Hindlimb muscle (tissue), 1 donor: ENCODE measurements around the gene GAB2. TPM values are rescaled to one million over a fixed set of nuclear protein-coding genes. Genes with fewer than 3 reads are reported as not detected.
"Not testable (repeated sequence)": the region's sequence is repeated elsewhere in the genome, so short reads cannot be mapped to it uniquely, and the experiment has no call there.

ENCODE experiments used
- DNase-seq: peaks from one replicate; pipeline ENCODE4 v3.0.0-alpha.2; 2013
- polyA plus RNA-seq: library from polyadenylated mRNA; unstranded; fragments of 120-200 nt; gene quantifications from one replicate; pipeline ENCODE4 v1.2.1, GENCODE V29; 2013; ENCODE audit not compliant: insufficient read length

GAB2 gene
- polyA plus RNA-seq, 1 donor: 15.1 TPM

DNA sequence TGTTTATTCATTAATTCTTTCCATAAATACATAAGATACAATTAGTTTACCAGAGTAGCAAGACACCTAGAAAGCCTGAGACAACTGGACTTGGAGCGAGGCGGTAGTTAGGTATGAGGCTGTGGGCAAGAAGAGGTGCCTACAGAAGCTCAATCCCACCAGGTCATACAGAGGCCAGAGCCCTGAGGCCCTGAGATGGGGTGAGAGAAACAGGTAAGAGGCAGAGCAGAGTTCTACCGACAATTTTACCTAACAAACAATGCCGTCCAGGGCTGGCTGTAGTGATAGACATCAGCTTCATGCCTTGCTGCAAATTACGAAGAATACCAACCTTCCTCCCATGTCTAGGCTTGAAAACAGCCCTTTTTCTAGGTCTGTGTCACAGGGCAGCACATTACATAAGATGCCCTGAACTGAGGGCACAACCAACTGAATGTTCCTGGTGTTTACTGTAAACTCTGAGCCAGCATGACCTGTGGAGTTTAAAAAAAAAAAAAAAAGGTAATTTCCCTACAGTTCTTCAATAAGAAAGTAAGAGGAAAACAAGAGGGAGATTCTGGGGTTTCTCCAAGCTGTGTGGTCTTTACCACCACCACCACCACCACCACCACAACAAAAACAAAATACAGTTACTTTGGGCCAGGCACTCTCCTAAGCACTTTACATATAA lies 105.8 kb downstream of the GAB2 start:
- no peak for DNase-seq

DNA sequence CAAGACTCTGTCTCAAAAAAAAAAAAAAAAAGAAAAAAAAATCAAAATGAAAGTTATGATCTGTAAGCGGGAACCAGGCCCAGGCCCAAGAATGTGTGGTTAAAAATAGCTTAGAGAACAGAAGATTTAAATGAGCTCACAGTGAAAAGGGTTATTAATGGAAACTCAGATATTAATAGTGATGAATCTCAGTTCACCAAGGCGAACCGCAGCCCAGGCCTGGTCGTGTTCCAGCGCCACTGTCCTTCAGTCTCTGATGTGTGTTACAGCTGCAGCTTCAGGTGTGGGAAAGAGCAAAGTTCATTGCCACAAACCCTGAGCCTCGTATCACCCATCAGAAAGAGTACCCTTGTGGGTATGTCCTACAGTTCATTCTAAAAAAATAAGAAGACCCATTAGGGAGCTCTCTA lies 107.1 kb downstream of the GAB2 start:
- DNase-seq: peak; percentile 63

DNA sequence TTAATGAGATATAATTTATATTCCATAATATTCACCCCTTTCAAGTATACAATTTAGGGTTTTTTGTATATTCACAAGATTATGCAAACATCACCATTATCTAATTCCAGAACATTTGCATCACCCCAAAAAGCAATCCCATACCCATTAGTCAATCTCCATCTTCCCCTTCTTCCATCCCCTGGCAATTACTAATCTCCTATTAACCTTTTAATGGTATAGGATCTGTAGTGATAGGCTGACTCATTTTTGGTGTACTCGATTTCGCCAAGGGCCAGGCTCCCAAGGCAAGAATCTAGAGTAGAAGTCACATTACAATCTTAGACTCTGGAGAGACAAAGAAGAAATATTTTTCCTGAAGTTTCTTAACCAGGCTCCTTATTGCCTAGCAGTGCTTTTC lies 113.4 kb downstream of the GAB2 start:
- no peak for DNase-seq

DNA sequence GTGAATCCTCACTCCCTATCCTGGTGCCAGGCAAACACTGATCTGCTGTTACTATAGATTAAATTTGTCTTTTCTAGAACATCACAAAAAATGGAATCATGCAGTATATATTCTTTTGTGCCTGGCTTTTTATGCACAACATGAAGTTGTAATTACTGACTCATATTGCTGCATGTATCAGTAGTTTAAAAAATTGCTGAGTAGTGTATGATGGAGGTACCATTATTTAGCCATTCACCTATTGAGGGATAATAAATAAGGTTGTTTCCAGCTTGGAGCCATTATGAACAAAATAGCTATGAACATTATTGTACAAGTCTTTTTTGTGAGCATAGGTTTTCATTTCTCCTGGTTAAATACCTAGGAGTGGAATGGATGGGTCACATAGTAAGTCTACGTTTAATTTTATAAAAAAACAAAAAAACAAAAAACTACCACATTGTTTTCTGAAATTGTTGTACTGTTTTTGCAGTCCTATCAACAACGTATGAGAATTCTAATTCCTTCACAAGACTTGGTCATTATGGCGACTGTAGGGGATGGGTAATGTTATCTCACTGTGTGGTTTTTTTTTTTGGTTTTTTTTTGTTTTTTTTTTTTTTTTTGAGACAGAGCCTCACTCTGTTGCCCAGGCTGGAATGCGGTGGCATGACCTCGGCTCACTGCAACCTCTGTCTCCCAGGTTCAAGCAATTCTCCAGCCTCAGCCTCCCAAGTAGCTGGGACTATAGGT lies 117.3 kb downstream of the GAB2 start:
- DNase-seq: no peak

DNA sequence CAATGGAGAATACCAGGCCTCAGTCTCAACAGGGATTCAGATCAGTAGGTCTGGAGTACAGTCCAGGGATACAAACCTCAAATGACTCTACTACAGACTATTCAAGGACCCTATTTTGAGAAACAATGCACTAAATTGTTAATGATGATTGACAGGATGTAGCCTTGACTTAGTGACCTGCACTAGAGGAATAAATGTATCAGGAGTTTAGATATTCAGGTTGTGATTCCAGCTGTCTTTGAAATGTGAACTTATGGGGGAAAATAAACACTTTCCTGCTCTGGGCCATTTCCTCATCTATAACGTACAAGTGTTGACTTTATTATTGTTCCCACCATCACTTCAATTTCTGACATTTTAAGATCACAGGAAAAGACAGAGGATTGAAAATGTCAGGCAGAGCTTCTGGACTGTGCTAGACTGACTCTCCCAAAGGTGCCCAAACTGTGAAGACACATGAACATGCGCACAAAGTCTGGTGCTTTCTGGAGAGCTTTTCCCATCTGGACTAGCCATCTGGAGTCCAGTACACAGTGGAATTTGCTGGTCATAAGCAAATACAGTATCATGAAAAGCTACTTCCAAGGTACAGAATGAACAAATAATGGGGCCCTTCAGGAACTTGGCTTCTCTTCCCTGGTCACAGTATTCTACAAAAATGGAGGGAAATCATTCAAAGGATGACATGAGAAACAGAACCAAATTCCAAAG lies 118.5 kb downstream of the GAB2 start:
- no peak for DNase-seq

DNA sequence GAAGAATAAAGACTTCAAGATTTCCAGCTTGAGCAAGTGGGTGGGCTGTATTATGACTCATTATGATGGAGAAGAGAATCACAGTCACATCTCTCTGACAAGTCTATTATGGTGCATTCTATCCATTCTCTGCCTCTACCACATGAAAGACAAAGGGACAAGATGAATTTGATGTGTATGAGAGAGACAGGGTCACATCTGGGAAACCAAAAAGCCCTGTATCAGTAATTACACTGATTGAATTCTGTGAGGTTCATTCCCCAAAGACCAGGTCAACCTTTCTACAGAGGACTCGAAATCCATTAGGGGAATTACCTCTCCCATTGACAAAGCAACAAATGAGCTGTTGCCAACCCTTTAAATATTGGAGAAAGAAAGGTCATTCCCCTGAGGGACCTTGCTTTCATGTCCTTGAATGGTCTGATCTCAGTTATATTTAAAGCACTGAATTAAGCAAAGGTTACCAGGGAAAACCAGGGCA lies 119.3 kb downstream of the GAB2 start:
- no peak for DNase-seq

DNA sequence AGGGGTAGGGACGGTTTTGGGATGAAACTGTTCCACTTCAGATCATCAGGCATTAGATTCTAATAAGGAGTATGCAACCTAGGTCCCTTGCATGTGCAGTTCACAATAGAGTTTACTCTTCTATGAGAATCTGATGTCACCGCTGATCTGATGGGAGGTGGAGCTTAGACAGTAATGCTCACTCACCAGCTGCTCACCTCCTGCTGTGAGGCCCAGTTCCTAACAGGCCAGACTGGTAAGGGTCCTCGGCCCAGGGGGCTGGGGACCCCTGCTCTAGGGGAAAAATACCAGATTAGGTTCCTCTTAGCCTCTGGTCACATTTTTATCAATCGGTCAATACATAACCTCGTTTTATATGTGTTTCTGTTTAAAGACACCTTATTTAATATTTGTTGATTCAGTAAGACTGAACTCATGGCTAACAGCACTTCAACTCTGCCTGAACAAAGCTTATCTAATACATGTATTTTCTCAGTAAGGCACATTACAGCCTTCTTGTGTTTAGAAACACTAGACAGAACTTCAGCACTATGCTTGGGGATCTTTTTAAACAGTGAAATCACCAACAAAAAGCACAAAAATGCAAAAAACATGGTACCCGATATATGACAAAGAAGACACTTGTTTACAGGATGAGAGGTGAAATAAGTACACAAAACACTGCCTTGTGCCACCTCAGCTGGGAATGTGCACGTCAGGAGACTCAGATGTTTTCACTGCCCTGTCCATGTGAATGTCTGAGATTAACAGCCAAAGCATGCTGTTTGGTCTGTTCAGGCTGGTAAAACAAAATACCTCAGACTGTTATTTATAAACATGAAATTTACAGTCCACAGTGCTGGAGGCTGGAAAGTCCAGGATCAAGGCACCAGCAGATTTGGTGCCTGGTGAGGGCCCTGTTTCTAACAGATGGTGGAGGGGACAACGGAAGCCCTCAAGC lies 121.4 kb downstream of the GAB2 start:
- DNase-seq: no peak

DNA sequence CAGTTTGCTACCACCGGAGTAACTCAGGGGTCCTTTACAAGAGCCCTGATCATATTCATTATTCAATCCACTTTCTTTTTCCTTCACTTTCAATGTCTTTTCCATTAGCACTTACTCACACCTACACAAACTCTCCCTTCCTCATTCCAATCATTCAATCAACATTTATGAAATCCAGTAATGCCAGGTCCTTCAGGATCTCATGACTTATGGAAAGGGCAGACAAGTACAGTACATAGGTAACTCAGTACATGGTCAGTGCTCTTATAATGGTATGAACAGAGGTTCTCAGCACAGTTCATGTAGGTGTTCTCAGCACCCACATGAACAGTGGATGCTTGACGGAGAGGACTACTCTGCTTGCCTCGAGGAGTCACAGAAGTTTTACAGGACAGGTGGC lies 122.3 kb downstream of the GAB2 start:
- no peak for DNase-seq

DNA sequence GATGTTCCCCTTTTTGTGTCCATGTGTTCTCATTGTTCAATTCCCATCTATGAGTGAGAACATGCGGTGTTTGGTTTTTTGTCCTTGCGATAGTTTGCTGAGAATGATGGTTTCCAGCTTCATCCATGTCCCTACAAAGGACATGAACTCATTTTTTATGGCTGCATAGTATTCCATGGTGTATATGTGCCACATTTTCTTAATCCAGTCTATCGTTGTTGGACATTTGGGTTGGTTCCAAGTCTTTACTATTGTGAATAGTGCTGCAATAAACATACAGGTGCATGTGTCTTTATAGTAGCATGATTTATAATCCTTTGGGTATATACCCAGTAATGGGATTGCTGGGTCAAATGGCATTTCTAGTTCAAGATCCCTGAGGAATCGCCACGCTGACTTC lies 123.5 kb downstream of the GAB2 start:
- not testable (repeated sequence) for DNase-seq

DNA sequence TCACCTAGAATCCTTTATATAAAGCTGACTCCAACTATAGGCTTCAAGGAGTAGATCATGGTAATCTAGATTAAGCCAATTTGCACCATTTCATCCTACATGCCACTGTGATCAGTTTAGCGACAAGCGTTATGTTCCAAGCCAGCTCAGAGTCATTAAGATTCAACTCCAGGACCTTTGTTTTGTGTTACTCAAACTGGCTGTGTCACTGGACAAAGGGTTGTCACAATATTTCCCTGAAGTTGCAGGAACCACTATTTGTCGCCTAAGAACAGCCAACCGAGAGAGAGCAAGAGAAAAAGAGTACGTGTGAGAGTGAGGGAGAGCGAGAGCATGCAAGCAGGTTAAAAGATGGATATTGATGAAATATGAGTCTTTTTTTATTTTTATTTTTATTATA lies 124.1 kb downstream of the GAB2 start:
- no peak for DNase-seq

DNA sequence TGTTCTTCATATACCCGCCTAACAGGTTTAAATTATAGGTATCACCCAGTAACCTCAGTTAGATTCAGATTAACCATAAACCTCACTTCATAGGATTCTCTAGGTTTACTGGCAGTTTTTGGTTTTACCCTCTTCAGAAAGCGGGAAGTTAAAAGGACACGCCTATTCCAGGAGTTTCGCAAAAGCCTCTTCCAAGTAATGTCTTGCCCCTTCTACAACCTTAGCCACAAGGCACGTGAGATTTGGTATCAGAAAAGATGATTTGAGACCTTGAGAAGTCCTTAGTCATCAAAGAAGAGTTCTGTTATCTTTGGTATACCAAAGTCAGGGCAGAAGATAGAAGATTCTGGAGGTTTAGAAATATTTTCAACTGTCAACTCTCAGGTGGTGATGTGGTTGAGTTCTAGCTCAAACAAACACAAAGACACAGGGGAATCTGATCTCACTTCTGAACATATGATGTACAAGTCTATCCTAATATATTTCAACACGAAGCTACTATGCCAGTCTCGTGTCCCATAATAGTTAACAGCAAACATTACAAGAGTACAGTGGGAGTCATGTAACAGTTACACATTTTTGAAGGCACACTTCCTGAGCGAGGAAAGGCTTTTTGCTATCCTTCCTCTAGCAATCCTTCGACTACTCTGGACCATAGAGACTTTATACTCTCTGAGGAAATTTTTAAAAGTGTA lies 125.4 kb downstream of the GAB2 start:
- DNase-seq: no peak

DNA sequence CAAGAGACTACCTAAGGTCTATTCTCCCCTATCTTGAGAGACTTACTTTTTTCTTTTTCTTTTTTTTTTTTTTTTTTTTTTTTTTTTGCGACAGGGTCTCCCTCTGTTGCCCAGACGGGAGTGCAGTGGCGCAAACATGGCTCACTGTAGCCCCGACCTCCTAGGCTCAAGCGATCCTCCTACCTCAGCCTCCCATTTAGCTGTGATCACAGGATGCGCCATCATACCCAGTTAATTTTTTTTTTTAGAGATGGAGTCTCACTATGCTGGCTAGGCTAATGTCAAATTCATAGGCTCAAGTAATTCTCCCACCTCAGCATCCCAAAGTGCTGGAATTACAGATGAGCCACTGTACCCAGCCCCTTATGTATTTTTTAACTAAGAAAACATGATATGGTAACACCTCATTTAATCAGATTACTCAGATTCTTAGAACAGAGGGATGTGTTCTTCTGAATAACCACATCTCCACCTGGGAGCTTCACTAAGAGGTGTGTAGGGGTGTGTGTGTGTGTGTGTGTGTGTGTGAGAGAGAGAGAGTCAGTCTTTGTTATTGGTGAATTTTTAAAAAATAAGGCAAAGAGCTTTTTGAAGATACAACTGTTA lies 126.0 kb downstream of the GAB2 start:
- DNase-seq: no peak

DNA sequence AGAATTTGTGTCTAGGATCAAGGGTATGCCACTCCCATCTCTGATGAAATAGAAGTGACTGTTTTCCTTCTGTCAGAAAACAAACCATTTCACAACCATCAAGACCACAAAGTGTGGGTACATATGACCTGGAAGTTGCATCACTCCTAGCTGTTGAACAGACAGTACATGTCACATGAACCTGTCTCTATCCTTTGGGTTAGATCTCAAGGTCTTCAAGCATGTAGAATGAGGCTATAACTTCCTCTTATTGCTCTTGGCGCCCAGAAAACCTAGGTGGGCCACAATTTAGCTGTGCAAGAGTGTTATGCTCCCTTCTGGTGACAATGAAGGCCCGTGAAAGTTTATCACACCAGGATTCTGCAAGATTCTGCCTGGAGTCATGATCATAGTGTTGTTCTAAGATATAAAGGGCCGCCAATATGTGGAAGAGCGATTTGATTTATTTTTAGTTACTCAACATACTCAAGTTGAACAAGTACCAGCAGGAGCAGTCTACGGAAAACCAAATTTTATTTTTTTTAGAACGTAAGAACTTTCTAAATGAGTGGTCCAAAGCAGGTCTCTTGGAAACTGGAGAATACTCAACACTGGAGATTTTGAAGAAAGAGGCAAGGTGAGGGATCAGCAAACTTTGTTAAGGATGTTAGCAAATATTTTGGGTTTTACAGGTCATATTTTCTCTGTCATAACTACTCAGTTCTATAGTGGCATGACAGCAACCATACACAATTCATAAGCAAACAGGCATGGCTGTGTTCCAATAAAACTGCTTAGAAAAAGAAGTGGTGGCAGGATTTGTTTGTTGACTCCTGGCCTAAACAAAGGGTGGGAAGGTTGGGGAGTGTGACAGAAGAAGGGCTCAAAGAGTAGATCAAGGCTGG lies 127.1 kb downstream of the GAB2 start:
- DNase-seq: no peak

DNA sequence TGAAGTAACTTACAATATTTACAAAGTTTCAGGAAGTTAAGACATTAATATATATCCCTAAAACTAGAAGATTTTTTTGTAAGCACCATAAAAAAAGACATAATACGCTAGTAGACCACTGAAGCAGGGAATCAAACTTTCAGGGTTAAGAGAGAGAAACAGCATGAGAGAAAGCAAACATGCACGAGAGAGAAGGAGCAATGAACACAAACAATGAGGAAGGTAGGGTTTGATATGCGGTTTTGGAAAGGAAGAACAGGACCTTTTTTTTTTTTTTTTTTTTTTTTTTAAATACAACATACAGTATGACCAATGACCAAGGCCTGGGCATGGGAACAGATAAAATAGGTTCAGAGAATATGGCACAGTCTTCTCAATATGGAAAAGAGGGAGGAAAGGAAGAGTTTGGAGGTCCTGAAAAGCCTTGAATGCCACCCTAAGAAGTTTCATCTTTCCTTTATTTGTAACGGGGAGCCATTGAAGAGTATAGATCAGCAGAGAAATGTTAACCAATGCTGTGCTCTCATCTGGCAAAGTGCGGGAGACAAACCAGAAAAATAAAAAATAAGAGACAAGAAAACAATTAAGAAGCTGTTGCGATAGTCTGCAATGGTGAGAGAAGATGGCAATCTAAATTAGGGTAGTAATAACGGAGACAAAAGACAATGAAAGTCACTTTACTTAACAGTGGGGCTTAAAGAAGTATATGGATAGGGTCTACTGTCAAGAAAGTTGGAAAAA lies 127.9 kb downstream of the GAB2 start:
- DNase-seq: no peak

DNA sequence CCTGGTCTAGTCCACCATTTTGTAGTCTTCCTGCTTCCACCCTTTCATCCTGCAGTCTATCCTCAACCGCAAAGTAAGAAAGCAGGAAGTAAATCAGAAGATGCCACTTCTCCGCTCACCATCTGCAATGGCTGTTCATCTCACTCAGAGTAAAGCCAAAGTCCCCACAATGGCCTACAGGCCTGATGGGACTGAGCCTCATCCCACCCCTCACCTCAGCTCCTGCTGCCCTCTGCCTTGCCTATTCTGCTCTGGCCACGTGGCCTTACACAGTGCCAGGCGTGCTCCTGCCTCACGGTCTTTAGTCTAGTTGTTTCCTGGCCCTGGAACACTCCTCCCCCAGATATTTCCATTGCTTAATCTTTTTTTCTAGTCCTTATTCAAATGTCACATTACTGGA lies 133.4 kb downstream of the GAB2 start:
- no peak for DNase-seq

DNA sequence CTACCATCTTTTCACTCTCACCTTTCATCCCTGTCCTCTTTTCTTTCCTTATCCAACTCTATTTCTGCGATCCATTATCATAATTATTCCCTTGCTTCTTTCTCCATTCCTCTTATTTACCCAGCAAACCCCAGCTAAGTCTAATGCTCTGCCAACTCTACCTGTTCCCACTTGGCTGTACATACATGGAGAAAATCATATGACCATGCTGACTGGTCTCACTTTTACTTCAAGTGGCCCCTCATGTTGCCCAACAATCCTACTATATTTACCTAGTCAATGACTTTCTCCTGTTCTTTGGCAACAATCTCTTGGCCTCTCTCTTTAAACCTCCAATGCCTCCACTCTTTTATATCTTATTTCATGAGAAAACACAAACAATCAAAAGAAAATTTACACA lies 134.8 kb downstream of the GAB2 start:
- DNase-seq: no peak

DNA sequence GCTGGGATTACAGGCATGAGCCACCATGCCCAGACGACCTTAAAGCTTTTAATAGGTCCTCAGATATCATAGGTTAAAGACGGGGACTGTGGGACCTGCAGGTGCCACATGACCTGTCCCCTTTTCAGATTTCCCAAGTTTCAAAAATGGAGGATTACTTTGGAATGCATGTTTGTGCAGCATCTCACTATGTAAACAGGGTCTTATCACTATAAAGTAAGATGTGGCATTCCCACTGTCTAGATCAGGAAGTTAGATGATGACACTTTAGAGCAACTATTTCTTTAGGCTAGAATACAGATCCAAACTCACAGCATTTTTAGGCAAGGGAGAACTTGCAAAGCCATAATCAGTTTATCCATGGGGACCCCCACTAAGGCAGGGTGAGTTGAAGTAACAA lies 136.1 kb downstream of the GAB2 start:
- no peak for DNase-seq

DNA sequence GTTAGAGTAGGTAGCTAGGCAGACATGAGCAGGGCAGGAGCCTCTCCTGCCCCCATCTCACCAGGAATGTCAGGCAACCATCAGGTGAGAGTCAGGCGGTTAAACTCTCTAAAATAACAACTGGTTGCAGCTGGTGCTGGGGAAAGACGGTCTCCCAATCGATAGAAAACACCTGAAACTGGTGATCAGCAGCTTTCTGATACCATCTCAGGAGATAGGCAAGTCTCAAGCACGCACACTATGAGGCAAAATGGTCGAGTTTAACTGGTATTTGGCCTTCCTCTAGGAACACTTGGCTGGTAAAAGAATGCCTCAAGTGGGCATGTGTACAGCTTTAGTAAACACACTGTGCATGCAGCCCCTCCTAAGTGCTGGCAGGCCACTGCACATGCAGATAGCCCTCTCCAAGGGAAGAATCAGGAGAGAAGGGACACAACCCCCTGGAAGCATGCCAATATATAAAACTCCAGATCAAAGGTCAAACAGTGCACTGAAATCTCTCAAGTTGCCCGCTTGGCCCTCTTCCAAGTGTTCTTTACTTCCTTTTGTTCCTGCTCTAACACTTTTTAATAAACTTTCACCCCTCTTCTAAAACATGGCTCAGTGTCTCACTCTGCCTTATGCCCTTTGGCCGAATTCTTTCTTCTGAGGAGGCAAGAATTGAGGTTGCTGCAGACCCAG lies 140.2 kb downstream of the GAB2 start:
- no peak for DNase-seq

DNA sequence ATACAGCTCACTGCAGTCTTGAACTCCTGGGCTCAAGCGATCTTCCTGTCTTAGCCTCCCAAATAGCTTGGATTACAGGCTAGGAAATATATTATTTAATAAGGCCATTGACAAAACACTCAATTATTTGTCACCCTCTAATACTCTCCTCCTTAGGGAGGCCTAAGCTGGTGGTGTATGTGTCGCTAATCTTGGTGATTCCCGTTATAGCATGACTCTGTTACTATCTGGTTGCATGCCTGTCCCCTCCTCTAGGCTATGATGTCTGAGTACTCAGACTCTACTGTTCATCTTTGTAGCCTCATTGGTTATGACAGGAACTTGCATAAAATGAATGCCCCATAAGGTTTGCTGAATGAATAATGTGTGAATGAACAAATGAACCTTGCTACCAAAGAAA lies 141.3 kb downstream of the GAB2 start:
- no peak for DNase-seq
